ENCODE data around the gene DLGAP5.

GRCh38 chr14:55131370-55132137 is 59.8 kb downstream of the DLGAP5 start:
- TF ChIP-seq CTCF (IDR thresholded peaks at IDR 0.05) (peak in 3 of 5 experiments; percentile 8 to 28 (median 17)), EP300 (IDR thresholded peaks at IDR 0.05; ENCODE audit: low read depth) (no peak), POLR2A (IDR thresholded peaks at IDR 0.05) (peak; percentile 72)
